Measurements from ENCODE around the gene PLSCR2.
"Not testable (repeated sequence)": the region's sequence is repeated elsewhere in the genome, so short reads cannot be mapped to it uniquely, and the experiment has no call there.

PLSCR2 gene, protein sequence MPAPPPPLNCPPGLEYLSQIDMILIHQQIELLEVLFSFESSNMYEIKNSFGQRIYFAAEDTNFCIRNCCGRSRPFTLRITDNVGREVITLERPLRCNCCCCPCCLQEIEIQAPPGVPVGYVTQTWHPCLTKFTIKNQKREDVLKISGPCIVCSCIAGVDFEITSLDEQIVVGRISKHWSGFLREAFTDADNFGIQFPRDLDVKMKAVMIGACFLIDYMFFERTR

DNA sequence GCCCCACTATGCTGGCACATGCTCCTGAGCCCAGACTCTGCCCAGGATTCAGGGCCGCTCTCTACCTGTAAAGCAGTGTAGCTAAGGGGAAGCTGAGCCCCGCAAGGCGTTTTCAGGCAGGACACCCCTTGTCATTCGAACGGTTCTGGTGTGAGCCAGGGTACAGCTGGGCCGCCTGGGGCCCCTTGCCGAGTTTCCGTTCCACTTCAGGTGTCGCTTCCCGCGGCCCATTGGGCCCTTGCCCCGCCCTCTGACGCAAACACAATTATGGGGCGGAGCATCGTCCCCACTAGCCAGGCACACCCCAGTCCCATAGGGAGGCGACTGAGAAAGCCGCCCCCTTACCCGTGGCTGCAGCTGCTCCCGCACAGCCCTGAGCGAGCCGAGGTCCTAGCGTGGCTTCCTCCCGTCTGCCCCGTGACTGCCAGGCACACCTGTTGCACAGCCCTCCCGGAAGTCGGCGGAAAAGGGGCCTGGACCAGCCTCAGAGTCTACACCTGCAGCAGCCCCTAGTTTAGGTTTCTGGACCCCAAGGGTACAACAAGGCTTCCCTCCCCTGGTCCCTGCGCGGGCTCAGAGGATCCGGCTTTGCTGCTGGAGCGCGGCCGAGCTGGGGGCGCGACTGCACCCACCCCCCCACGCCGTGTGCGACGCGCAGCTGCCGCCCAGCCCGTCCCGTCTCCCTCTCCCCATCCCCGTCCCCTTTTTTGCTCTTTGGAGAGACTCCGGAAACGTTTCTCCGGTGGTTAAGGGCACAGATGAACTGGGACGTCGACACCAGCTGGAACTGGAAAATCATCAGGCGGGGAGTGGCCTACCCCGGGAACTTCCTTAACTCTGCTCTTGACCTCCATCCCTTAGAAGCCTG, at the start of gene PLSCR2:
Gene PLSCR2 (minus strand): TSS at position 412 of the 868 bp plus-strand sequence. CDS start 9,657 bp downstream, outside the sequence.
- peak; percentile 48 to 51 for DNase-seq (ENCODE audit: low read depth in 1 of 2, low spot score in 1 of 2)

DNA sequence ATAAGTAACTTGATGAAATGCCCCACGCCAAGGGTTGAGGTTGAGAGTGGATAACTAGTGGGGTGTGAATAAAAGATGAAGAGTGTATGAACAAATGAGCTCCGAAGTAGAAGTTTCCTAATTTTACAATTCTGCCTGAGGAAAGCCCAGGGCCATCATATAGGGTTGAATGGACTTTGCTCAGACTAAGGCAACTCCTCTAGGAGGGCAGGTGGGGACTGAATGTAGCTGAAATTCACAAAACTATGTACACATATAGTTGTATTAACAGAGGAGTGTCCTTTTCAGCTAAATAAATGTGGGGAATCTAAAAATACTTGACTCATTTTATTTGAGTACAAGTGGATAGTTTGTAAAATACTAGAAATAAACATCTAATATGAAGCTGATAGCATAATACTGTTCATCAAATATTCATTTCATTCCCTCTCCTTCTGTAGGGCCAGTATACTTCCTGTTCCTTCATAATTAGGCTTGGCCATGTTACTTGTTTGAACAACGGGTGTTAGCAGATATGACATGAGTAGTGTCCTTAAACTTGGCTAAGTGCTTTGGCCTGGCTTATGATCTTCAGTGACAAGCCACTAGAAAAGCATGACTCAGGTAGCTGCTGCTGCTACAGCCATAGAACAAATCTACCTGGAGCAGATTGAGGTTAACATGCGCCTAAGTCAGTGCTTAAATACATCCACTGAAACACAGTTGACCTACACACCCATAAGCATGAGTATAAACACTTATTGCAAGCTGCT, 48.5 kb upstream of the PLSCR2 start:
- no peak for DNase-seq (ENCODE audit: low read depth in 1 of 2, low spot score in 1 of 2)

DNA sequence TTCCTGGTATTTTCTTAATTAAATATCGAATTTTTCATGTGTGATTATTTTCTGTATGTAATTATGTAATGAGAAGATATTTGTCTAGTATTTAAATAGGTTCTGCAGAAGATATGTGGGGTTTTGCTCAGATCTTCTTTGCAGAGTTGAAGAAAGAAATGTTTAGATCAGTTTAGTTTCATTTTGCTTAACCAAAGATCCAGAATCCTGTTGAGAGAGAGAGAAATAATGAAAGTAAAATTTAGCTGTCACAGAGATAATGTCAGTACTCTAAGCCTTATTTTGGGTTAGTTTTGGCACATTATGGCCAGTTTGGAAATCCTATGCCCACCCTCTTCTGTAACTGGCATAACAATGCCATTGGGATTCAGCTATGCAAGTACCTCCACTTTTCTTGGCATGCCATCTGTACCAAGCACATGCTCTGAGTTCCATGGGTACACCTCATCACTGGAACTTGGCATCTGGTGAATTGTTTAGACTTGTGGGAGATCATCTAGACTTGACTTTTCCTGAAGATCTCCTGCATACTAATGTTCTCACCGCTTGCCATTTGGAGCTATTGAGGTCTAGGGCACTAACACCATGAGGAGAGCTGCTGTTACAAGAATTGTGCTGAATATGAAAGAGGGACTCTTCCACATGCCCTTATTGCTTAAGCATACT, 44.2 kb upstream of the PLSCR2 start:
- no peak for DNase-seq (ENCODE audit: low read depth in 1 of 2, low spot score in 1 of 2)

DNA sequence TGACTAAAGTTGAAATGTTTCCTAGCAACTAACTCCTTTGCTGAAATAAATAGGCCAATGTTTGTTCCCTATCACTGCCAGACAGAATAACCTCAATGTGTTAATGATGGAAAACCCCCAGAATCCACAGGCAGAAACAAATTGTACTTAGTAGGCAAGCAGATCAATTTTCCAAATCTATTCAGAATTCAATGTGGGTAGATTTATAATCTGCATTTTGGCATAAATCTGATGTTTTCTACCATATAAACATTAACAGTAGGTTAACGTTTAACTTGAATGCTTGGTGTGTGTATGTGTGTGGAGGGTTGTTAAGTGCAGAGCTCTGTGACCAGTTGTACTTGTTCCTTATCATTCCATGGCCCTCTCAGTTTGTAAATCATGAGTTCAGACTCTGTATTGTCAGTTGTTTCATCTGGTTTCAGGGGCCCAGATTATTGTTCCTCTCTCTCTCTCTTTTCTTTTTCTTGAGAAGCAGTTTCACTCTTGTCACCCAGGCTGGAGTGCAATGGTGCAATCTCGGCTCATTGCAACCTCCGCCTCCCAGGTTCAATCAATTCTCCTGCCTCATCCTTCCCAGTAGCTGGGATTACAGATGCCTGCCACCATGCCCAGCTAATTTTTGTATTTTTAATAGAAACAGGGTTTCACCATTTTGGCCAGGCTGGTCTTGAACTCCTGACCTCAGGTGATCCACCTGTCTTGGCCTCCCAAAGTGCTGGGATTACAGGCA, 42.2 kb upstream of the PLSCR2 start:
- DNase-seq (ENCODE audit: low read depth in 1 of 2, low spot score in 1 of 2): no peak

DNA sequence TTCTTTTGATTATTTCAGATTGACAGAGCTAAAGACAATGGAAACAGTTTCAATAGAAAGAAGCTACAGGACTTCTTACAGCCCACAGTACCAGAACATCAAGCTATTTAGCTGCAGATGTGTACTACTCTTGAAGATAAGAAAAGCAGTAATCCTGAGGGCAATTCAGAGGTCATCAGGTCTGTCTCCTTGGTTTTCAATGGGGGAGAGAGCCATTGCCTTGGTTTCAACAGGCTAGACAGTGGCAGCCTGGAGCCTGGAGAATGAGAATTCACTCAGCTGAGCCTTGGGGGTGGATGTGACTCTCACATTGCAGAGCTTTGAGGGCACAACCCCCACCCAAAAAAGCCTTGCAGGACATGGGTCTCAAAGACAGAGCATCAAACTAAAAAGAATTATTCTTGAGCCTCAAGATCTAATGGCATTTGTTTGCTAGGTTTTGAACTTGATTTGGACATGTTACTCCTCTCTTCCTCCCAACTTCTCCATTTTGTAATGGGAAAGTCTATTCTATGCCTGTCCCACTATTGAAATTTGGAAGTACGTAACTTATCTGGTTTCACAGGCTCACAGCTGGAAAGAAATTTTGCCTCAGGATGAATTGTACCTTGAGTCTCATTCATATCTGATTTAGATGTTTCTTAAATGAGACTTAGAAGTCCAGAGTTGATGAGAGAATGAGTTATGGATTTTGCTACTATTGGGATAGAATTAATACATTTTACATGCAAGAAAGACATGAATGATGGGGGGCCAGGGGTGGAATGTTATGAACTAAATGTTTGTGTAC, 38.2 kb upstream of the PLSCR2 start:
- no peak for DNase-seq (ENCODE audit: low read depth in 1 of 2, low spot score in 1 of 2)

DNA sequence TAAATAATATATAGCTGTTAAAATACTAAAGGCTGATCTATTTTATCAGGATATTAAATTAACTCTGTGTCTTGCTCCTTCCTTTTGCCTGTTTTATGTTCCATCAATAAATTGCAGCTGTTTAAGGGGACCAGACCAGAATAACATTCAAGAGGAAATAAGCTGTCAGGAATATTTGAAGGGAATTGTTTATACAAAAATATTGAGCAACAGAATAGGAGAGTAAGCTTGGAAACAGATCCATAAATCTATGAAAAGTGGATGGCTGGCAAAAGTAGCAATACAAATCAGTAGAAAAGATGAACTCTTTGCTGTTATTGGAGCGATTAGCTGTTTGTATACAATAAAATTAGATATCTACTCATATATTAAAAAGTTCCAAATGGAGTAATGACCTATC, 36.2 kb upstream of the PLSCR2 start:
- no peak for DNase-seq (ENCODE audit: low read depth in 1 of 2, low spot score in 1 of 2)

DNA sequence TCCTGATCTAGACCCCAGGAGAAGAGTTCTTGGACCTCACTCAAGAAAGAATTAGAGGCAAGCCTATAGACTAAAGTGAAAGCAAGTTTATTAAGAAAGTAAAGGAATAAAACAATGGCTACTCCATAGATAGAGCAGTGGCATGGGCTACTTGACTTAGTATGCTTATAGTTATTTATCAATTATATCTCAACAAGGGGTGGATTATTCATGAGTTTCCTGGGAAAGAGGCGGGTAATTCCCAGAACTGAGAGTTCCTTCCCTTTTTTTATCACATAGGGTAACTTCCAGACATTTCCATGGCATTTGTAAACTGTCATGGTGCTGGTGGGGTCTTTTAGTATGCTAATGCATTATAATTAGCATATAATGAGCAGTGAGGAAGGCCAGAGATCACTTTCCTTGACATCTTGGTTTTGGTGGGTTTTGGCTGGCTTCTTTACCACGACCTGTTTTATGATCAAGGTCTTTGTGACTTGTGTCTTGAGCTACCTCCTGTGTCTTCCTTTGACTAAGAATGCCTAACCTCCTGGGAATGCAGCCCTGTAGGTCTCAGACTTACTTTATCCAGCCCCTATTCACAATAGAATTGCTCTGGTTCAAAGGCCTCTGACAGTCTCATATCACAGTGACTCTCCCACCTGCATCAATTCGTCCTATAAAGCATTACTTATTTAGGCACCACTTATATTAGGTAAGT, 35.3 kb upstream of the PLSCR2 start:
- DNase-seq (ENCODE audit: low read depth in 1 of 2, low spot score in 1 of 2): no peak

DNA sequence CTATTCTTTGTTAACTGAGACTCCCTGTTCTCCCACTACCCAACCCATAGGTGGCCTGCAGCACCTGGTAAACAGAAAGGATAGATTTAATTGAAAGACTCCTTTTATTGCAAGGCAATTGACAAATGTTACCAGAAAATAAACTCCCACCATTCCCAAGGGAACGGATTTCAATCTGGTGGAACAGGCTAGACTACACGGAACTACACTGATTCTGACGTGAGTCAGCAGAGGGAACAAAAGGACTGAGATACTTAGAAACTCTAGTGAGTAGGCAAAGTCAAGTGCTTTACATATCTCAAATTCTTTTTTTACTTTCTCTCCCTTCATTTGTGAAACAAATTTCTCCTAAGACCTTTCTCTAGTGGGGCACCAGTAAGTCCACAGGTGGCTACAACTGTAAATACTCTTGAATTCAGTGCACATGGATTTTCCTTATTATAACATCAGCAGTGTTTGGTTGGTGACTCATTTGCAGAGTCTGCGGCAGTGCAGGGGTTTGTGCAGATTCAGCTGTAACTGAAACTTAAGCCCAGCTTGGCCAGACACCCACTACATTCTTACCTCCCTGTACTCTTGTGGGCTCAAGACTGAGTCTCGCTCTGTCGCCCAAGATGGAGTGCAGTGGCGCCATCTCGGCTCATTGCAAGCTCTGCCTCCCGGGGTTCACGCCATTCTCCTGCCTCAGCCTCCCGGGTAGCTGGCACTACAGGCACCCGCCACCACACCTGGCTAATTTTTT, 34.3 kb upstream of the PLSCR2 start:
- no peak for DNase-seq (ENCODE audit: low read depth in 1 of 2, low spot score in 1 of 2)

DNA sequence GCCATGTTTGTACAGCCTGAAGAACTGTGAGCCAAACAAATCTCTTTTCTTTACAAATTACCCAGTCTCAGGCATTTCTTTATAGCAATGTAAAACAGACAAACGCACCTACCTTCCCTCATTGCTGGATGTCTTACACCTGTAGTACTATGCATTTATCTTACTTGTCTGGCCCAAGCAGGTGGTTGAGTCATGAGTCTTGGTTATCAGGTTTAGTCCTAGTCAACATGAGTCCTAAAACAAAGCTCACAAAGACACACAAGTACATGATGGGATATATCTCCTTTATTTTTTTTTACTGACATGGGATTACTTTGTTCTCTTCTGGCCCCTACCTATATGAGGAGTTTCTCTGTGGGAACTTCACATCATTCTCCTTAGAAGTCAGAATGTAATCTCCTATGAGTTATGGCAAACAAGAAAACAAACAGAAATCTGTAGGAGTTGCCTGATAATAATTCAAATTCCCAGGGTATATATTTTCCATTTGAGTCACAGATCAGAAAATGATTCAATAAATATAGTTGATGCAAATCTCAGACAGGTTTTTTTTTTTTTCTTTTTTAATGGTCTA, 33.6 kb upstream of the PLSCR2 start:
- no peak for DNase-seq (ENCODE audit: low read depth in 1 of 2, low spot score in 1 of 2)

DNA sequence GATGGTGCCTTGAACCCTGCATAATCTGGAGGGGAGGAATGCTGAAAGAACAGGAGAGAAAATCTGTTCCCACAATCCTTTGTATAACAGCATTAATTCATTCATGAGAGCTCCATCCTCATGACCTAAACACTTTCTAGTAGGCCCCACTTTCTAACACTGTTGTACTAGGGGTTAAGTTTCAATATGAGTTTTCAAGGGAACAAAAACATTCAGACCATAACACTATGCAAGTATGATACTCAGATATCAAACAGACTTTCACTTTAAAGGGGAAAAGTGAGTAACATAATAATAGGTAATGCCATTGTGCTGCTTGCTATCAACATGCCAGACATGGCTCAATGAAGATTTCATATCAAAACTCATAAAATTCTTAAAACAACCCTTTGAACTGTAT, 32.4 kb upstream of the PLSCR2 start:
- no peak for DNase-seq (ENCODE audit: low read depth in 1 of 2, low spot score in 1 of 2)

DNA sequence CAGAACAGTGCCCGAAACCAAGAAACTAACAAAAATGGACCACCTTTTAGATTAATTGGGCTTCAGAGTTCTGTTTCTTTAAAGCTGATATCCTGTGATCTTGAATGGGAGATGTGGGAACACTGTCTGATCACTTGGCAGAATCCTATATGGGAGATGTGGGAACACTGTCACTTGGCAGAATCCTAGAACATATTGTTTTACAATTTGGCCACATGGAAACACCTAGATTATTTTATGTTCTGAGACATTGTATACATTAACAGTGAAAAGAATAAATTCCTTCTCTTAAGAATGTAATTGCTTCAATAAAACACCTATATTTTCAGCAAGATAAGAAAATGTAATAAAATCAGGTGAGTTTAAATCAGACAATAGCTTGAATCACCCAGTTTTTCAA, 30.3 kb upstream of the PLSCR2 start:
- no peak for DNase-seq (ENCODE audit: low read depth in 1 of 2, low spot score in 1 of 2)

DNA sequence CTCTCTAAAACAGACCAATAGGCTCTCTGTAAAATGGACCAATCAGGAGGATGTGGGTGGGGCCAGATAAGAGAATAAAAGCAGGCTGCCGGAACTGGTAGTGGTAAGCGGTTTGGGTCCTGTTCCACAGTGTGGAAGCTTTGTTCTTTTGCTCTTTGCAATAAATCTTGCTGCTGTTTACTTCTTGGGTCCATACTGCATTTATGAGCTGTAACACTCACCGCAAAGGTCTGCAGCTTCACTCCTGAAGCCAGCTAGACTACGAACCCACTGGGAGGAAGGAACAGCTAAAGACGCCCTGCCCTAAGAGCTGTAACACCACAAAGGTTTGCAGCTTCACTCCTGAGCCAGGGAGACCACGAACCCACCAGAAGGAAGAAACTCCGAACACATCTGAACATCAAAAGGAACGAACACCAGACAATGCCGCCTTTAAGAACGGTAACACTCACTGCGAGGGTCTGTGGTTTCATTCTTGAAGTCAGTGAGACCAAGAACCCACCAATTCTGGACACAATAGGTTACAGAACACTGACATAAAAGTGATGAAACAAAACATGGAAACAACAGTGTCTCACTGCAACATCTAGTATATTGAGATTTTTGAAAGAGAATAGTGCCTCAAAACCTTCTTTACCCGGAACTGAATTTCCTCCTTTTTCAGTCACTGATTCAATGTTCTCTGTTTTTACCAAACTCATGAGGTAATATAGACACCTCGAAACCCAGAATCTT, 28.8 kb upstream of the PLSCR2 start:
- no peak for DNase-seq (ENCODE audit: low read depth in 1 of 2, low spot score in 1 of 2)

DNA sequence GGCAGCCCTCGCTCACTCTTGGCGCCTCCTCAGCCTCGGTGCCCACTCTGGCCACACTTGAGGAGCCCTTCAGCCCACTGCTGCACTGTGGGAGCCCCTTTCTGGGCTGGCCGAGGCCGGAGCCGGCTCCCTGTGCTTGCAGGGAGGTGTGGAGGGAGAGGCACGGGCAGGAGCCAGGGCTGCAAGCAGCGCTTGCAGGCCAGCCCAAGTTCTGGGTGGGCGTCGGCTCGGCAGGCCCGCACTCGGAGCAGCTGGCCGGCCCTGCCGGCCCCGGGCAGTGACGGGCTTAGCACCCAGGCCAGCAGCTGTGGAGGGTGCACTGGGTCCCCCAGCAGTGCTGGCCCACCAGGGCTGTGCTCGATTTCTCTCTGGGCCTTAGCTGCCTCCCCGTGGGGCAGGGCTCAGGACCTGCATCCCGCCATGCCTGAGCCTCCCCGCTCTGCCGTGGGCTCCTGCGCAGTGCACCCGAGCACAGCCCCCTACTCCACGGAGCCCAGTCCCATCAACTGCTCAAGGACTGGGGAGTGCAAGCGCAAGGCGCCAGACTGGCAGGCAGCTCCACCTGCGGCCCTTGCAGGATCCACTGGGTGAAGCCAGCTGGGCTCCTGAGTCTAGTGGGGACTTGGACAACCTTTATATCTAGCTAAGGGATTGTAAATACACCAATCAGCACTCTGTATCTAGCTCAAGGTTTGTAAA, 27.9 kb upstream of the PLSCR2 start:
- not testable (repeated sequence) for DNase-seq (ENCODE audit: low read depth in 1 of 2, low spot score in 1 of 2)

DNA sequence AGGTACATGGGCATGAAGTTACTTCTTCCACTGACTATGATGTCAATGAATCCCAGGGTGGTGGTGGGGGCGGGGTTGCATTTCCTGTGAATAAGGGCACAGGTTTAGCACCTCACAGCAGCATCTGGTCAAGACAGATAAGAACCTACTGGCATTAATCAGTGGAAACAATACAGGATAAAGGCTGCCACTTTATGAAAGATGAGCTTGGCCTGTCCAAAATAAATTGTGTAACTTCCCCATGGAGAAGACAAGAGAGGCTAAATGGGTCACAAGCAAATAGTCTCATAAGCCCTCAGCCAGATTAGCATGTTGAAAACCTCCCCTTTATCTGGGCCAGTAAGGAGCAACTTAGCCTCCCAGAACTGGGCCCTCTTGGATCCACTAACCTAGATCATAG, 27.4 kb upstream of the PLSCR2 start:
- DNase-seq (ENCODE audit: low read depth in 1 of 2, low spot score in 1 of 2): no peak

DNA sequence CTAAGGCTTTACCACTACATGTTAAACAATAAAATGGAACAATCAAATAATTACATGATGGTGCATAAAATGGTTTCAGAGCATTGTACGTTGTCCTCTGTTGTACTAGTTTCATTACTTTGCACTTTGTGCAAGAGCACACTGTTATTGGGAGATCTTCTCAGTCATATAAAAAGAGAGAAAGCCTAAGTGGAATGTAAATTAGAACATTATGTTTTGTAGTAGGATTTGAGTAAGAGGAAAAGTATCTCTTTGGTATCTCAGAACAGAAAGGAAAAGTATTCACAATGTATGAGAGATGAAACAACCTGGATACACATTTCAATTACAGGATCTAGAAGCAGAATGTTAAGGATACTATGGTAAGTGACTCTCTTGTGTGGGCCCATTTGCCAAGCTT, 26.9 kb upstream of the PLSCR2 start:
- DNase-seq (ENCODE audit: low read depth in 1 of 2, low spot score in 1 of 2): no peak

DNA sequence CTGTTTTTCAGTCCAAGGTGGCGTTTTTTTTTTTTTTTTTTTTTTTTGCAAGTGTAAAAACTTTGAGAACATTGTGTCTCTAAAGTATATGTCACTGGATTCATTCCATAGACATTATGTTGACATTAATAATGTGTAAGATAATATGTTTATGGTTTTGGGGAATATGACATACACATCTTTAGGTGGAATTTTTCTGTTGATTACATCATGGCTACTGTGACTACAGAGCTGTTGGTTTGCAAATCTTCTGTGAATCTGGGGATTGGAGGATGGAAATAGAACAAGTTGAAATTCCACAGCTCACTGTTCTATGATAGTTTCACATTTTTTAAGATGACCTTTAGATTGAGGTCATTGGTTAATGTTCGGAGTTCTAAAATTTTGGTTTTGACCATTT, 24.4 kb upstream of the PLSCR2 start:
- no peak for DNase-seq (ENCODE audit: low read depth in 1 of 2, low spot score in 1 of 2)

DNA sequence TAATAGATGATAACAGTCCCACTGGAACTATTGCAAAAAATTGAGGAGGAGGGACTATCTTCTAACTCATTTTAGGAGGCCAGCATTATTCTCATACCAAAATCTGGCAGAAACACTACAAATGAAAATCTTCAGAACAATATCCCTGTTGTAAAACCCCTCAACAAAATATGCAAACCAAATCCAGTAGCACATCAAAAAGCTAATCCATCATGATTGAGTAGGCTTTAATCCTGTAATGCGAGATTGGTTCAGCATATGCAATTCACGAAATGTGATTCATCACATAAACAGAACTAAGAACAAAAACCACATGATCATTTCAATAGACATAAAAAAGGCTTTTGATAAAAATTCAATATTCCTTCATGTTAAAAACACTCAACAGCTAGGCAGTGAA, 23.9 kb upstream of the PLSCR2 start:
- DNase-seq (ENCODE audit: low read depth in 1 of 2, low spot score in 1 of 2): no peak
